KMS-11 (cell line): ENCODE results near the gene ALG11.

Experiments
- H2AFZ ChIP-seq: fragments of 200-600 bp; sonication (generic); 2 replicates; pipeline ENCODE4 v1.6.1; 2016; ENCODE audit warnings: antibody characterized with exemption, mixed run types, low read depth
- H3K27ac ChIP-seq: fragments of 200-600 bp; sonication (generic); 2 replicates; pipeline ENCODE4 v1.6.1; 2016; ENCODE audit warnings: mild to moderate bottlenecking, mixed run types
- H3K27me3 ChIP-seq: fragments of 200-600 bp; sonication (generic); 2 replicates; pipeline ENCODE4 v1.6.1; 2017; ENCODE audit warnings: mild to moderate bottlenecking, low read depth, mixed run types, moderate library complexity; ENCODE audit not compliant: insufficient read depth
- H3K36me3 ChIP-seq: fragments of 200-600 bp; sonication (generic); 2 replicates; pipeline ENCODE4 v1.6.1; 2017; ENCODE audit warnings: mild to moderate bottlenecking, mixed run types; ENCODE audit not compliant: insufficient read depth
- H3K4me1 ChIP-seq: fragments of 200-600 bp; sonication (generic); 2 replicates; pipeline ENCODE4 v1.6.1; 2016; ENCODE audit warnings: mild to moderate bottlenecking, low read depth, mixed run types; ENCODE audit not compliant: poor library complexity, severe bottlenecking
- H3K4me2 ChIP-seq: fragments of 200-600 bp; sonication (generic); 2 replicates; pipeline ENCODE4 v1.7.0; 2016; ENCODE audit warnings: mild to moderate bottlenecking, mixed run types
- H3K4me3 ChIP-seq: fragments of 200-600 bp; sonication (generic); IDR thresholded peaks from 2 replicates; pipeline ENCODE4 v1.6.1; 2017; ENCODE audit warnings: low read depth, low read length, mixed read lengths; ENCODE audit not compliant: insufficient read depth
- H3K79me2 ChIP-seq: fragments of 200-600 bp; sonication (generic); 2 replicates; pipeline ENCODE4 v1.6.1; 2016; ENCODE audit warnings: low read depth, mixed run types; ENCODE audit not compliant: insufficient read depth
- H3K9ac ChIP-seq: fragments of 200-600 bp; sonication (generic); 2 replicates; pipeline ENCODE4 v1.6.1; 2016; ENCODE audit warnings: mild to moderate bottlenecking, mixed run types
- H4K20me1 ChIP-seq: fragments of 200-600 bp; sonication (generic); 2 replicates; pipeline ENCODE4 v1.6.1; 2016; ENCODE audit warnings: mild to moderate bottlenecking, mixed run types; ENCODE audit not compliant: insufficient read depth
- CTCF ChIP-seq: fragments of 200-600 bp; sonication (generic); conservative IDR thresholded peaks from 2 replicates; pipeline ENCODE4 v1.6.1; 2017; ENCODE audit warnings: low read depth, mild to moderate bottlenecking, antibody characterized with exemption, low read length, moderate library complexity, mixed read lengths

ALG11 gene

DNA sequence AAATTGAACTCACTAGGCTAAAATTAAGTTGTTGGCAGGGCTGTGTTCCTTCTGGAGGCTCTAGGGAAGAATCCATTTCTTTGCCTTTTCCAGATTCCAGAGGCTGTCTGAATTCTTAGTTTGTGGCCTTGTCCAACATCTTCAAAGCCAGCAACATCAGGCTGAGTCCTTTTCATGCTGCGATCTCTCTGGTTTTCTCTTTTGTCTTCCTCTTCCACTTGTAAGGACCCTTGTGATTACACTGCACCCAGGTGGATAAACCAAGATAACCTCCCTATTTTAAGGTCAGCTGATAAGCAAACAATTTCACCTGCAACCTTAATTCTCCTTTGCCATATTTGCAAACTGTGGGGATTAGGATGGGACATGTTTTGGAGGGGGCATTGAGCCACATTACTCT, 23.8 kb downstream of the ALG11 start:
- H3K27me3 ChIP-seq = no peaks in the 10 kb centered on the region
- H2AFZ ChIP-seq = no peak overlapping the region
- no peak overlapping the region for H3K27ac ChIP-seq
- H3K4me2 ChIP-seq = no peak overlapping the region
- H4K20me1 ChIP-seq = no peaks in the 10 kb centered on the region
- H3K4me3 ChIP-seq = no peak overlapping the region
- H3K36me3 ChIP-seq = no peaks in the 10 kb centered on the region
- no peaks in the 10 kb centered on the region for H3K79me2 ChIP-seq
- no peak overlapping the region for H3K9ac ChIP-seq
- H3K4me1 ChIP-seq = no peaks in the 10 kb centered on the region
- TF ChIP-seq CTCF = no peak

- no peaks in the 10 kb centered on the region for H3K79me2 ChIP-seq
- H3K4me3 ChIP-seq = no peak overlapping the region
- no peaks in the 10 kb centered on the region for H3K4me1 ChIP-seq
- no peak for TF ChIP-seq CTCF
- H3K9ac ChIP-seq = no peak overlapping the region
- H3K27ac ChIP-seq = no peak overlapping the region
- no peaks in the 10 kb centered on the region for H4K20me1 ChIP-seq
- H3K4me2 ChIP-seq = no peak overlapping the region
- H3K27me3 ChIP-seq = no peaks in the 10 kb centered on the region
- no peak overlapping the region for H2AFZ ChIP-seq
- H3K36me3 ChIP-seq = no peaks in the 10 kb centered on the region
Measured at GRCh38 chr13:52043675-52044074, 31.5 kb downstream of the ALG11 start.

DNA sequence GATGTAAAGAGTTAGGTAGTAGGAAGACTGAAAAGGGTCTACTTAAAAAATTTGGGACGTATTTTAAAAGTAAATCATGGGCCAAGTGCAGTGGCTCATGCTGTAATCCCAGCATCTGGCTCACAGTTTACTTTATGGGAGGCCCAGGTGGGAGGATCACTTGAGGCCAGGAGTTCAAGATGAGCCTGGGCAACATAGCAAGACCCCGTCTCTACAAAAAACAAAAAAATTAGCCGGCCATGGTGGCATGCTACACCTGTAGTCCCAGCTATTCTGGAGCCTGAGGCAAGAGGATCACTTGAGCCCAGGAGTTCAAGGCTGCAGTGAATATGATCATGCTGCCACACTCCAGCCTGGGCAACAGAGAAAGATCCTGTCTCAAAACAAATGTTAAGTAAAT, 35.3 kb downstream of the ALG11 start:
- no peaks in the 10 kb centered on the region for H3K79me2 ChIP-seq
- no peaks in the 10 kb centered on the region for H3K27me3 ChIP-seq
- no peak overlapping the region for H3K9ac ChIP-seq
- H3K36me3 ChIP-seq = no peaks in the 10 kb centered on the region
- no peaks in the 10 kb centered on the region for H4K20me1 ChIP-seq
- no peak overlapping the region for H3K4me2 ChIP-seq
- no peak for TF ChIP-seq CTCF
- no peak overlapping the region for H3K27ac ChIP-seq
- H3K4me3 ChIP-seq = no peak overlapping the region
- no peak overlapping the region for H2AFZ ChIP-seq
- H3K4me1 ChIP-seq = no peaks in the 10 kb centered on the region

DNA sequence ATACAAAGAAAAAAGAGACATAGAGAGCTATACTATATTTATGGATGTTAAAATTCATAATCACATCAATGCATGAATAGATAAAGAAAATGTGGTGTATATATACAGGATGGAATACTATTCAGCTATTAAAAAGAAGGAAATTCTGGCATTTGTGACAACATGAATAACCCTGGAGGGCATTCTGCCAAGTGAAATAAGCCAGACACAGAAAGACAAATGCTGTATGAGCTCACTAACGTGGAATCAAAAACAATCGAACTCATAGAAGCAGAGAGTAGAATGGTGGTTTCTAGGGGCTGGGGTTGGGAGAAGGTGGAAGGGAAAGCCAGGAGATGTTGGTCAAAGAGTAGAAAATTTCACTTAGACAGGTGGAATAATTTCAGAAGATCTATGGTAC, 36.3 kb downstream of the ALG11 start:
- no peak for TF ChIP-seq CTCF
- Histone ChIP-seq H3K27ac (no peak overlapping the region), H3K9ac (no peak overlapping the region), H2AFZ (no peak overlapping the region), H3K4me2 (no peak overlapping the region), H3K4me1 (no peaks in the 10 kb centered on the region), H3K36me3 (no peaks in the 10 kb centered on the region), H4K20me1 (no peaks in the 10 kb centered on the region), H3K27me3 (no peaks in the 10 kb centered on the region), H3K79me2 (no peaks in the 10 kb centered on the region), H3K4me3 (no peak overlapping the region)

- H3K27me3 ChIP-seq = no peaks in the 10 kb centered on the region
- no peak overlapping the region for H3K4me2 ChIP-seq
- no peak overlapping the region for H3K9ac ChIP-seq
- H3K79me2 ChIP-seq = no peaks in the 10 kb centered on the region
- H3K4me1 ChIP-seq = no peaks in the 10 kb centered on the region
- no peaks in the 10 kb centered on the region for H3K36me3 ChIP-seq
- H3K4me3 ChIP-seq = no peak overlapping the region
- H4K20me1 ChIP-seq = no peaks in the 10 kb centered on the region
- no peak overlapping the region for H2AFZ ChIP-seq
- TF ChIP-seq CTCF = no peak
- H3K27ac ChIP-seq = no peak overlapping the region
Measured at GRCh38 chr13:52051400-52051799, 39.2 kb downstream of the ALG11 start.
